GM18858 (cell line): ENCODE measurements around the gene SLC6A3.

Experiments
- ATAC-seq: cut with Tn5 transposase; IDR thresholded peaks from one replicate; pipeline ENCODE4 v1.9.1; 2021; ENCODE audit not compliant: unreplicated experiment

The SLC6A3 gene

DNA sequence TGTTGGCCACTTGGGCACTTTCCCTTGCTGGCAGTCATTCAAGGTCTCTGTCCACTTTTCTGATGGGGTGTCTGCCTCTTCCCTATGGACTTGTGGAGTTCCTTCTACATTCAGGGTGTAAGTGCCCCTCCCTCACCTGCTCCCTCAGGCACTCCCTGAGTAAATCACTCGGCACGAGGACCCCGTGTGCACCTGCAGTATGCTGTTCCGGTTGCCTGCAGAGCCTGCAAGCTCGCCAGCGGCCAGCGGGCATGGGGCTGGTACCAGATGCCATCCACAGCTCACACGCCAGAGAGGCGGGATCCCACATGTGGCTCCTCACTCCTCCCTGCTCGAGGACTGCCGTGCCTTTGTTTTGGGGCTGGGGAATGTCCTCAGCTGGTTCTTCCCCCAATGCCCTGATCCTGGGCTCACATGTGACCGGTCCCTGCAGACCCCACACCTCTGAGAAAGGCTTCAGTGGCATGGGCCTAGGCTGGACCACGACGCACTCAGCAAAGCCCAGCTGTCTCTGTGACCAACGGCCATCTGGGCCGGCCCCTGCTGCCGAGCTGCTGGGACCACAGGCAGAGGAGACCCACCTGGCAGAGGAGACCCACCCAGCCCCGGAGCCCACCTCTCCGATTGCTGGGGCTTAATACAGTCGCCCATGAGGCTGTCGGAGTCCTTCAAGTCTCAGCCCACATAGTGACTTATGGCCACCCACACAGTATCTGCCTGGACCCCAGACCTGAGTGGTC lies 54.2 kb downstream of the SLC6A3 start:
- no peak for ATAC-seq

DNA sequence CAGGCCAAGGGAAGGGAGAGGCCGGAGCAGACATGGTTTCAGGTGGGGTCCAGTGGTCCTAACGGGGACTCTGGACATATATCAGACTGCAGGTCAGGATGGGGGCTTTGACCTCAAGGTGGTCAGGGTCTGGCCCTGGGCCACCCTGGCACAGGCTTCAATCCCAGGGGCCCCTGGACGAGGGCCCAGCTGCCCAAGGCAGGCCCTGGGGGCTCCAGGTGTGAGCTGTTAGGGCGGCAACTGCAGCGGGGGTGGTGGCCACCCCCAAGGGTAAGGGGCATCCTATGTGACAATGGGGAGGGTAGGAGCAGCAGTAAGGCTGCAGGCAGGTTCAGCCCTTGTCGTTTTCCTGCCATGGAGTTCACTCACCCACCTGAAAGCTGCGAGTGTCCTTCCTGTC lies 54.9 kb downstream of the SLC6A3 start:
- ATAC-seq, result no peak

DNA sequence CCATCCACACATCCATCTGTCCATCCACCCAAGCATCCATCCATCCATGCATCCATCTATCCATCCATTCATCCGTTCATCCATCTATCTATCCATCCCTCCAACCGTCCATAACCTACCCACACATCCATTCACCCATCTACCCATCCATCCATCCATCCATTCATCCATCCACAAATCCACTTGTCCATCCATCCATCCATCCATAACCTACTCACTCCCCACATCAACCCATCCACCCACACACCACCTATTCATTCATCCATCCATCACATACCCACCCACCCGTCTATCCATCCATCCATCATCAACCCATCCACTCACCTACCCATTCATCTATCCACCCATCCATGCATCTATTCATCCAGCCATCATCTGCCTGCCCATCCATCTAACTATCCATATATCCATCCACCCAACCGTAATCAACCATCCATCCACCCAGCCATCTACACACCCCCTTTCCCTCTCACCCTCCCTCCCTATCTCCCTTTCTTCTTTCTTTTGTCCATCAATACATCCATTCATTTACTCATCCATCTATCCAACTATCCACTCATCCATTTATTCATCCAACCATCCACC lies 56.8 kb downstream of the SLC6A3 start:
- no peak for ATAC-seq

DNA sequence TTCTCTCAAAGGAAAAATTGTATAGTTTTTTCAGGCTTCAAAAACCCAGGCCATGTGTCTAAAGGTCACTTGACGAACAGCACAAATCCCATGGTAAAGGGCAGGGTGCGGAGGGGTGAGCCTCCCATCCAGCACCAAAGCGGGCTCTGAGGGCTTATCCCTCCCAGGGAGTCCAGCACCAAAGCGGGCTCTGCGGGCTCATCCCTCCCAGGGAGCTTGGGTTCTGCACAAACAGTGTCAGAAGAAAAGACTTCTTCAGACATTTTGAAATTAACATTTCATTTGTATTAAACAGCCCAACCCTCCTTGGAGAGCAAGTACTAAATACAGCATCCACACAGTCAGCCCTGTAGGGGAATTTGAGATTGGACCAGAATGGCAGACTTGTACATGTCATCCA lies 57.4 kb downstream of the SLC6A3 start:
- ATAC-seq, result no peak

DNA sequence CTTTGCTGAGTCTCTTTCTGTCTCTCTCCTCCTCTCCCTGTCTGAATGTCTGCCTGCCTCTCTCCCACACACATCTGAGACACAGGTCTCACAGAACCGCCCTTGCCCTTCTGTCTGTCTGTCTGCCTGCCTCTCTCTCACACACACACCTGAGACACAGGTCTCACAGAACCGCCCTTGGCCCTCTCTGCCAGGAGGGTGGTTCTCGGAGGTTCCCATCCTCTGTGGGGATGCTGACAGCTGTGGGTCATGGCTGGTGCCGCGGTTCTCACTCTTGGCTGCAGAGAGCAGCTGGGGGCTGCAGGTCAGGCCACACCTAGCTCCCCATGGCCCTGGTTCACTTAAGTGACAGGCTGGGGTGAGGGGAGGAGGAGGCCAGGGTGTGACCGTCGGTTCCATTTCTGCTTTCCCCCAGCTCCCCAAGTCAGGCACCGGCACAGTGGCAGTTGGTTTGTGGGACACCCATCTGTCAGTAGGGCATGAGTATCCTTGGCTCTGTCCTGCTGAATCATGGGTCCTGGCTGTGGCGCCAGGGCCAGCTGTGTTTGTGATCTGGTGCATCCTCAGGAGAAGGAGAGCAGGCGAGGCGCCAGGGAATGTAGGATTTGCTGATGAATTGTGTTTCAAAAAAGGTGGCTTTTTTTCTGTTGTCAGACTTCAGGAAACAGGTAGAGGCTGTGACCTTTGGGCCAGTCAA lies 58.0 kb downstream of the SLC6A3 start:
- no peak for ATAC-seq

DNA sequence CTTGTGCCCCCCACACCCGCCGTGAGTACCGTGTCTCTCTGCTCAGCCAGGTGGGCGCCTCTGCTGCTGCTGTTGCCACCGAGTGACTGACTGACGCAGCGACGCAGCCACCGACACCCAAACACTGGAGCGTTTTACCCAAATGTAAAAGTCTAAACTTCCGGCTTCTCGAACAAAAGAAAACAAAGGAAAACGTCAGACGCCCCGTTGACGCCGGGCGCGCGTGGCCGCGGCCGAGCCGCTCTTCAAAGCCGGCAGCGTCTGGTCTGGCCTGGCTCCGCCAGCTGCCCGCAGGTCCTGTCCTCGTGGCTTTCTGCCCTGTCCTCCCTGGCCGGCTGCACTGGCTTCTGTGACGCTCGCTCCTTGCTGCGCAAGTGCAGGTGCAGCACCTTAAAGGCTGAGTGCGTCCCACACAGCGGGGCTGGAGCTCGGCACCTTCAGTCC lies 58.9 kb downstream of the SLC6A3 start:
- ATAC-seq, result peak; percentile 37

DNA sequence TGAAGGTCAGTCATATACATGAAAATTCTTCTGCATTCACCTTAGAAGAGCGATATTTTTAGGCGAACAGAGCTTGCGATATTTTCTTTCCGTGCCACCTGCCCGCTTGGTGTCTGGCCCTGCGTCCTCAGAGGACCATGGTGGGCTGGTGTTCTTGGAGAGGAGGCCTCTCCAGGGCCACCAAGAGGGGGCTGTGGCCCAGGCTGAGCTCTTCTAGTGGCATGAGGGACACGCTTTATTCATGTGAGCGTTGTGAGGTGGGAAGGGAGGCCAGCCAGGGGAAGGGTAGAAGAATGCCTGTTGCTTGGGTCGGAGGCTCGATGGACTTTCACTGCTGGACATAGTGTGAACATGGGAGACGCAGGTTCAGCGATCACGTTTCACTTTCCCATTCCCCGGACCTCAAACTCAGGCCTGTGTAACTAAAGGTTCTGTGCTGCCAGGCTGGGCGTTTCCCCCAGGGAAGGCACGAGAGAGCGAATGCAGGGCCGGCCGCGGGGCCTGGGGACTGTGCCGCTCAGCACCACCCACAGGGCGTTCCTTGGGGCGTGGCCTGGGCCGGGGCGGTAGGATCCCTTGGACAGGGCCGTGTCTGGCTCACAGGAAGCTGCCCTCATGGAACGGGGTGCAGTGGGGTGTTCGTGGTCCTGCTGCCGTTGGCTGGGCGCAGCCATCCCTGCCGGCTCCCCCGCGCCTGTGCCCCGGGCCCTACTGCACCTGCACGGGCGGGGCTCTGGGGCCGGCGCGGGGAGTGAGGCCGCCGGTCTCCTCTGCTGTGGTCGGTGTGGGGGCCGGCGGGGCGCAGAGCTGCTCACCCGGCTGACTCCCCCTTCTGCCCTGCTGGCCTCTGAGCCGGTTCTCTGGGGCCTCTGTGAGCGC lies 59.6 kb downstream of the SLC6A3 start:
- ATAC-seq, result peak; percentile 76

DNA sequence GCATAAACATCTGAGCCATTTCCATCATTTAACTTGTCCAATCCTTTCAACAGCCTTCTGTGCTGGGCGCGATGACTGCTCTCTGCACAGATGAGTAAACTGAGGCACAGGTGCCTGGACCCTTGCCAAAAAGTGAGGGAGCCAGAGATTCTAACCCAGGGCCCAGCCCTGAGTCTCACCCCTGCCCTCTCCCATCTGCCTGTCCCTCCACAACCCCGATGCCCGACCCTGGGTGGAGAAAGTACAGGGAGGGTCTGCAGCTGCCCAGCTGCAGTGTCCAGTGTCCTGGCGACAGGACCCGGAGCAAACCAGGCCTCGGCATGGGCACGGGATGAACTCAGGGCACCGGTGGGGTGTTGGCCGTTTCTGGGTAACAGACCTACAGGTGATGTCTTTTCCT lies 60.7 kb downstream of the SLC6A3 start:
- no peak for ATAC-seq

DNA sequence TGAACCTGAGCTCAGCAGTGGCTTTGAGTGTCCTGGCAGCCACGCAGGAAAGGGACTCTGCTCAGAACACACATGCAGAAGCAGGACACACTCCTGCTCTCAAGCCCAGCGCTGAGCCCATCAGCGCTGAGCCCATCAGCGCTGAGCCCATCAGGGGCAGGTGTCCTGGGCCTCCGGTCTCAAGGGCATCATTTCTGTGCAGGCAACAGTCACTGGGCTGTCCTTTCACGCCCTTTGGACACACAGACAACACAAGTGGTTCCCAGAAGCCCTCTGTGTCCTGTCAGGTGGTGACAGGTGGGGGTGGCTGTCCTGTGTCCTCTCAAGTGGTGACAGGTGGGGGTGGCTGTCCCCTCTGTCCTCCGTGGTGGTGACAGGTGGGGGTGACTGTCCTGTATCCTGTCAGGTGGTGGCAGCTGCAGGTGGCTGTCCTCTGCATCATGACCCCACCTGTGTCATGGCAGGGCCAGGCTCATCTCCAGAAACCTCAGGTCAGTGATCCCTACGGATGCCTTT lies 61.3 kb downstream of the SLC6A3 start:
- ATAC-seq, result no peak

DNA sequence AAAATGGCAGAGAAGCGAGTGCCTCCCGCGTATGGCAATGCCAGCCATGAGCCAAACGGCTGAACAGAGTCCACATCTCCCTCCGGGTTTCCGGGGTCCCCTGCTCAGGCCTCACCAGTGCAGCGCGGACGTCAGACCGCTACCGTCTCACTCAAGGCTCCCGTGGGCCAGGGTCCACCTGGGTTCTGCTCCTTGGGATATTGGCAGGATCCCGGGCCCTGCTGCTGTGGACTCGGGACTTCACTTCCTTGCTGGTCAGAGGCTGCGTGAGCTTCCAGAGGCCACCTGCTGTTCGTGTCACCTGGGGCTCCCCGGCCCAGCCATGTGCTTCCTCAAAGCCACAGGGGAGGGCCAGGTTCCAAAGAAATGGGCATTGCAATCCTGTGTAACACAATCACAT lies 61.9 kb downstream of the SLC6A3 start:
- ATAC-seq, result no peak

DNA sequence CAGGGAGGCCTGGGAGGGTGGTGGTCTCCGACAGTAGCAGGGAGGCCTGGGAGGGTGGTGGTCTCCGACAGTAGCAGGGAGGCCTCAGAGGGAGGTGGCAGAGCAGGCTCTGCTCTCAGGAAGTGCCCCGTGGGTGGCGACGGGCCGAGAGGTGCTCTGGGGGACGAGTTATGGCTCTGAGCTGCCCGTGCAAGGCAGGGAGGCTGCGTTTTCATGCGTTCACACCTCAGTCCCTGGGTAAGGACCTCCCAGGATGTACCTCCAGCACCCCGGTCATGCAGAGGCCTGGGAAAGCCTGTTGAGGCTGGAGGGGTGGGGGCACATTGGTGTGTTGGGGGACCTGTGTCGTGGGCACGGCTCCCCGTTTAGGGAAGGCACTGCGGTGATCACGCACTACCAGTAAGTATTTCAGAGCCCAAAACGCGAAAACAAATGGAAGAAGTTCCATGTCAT lies 63.0 kb downstream of the SLC6A3 start:
- no peak for ATAC-seq

DNA sequence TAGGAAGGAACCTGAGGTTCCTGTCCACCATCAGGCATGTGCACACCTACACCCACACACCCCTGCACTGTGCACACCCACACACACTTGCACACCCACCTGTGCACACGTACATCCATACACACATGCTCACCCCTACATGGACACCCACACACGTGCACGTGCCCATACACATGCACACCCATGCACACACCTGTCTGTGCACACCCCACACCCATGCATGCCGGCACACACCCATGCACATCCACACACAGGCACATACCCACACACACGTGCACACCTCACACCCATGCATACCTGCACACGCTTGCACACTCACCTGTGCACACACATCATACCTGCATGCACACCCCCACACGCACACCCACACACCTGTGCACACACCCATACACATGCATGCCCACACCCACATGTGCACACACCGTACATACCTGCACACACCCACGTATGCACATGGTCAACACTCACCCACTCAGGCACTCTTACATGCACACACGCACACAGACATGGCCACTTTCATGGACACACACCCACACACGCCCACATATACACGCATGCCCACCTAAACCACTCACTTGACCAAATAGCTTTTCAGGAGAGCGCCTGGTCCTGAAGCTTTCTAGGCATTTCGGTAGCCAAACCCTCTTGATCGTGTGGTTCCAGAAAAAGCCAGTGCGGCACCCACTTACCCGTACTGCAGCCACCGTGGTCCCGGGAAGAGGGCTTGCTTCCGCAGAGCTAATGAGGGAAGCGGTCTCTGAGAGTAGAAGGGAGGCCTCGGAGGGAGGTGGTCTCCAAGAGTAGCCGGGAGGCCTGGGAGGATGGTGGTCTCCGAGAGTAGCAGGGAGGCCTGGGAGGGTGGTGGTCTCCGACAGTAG lies 63.6 kb downstream of the SLC6A3 start:
- no peak for ATAC-seq

DNA sequence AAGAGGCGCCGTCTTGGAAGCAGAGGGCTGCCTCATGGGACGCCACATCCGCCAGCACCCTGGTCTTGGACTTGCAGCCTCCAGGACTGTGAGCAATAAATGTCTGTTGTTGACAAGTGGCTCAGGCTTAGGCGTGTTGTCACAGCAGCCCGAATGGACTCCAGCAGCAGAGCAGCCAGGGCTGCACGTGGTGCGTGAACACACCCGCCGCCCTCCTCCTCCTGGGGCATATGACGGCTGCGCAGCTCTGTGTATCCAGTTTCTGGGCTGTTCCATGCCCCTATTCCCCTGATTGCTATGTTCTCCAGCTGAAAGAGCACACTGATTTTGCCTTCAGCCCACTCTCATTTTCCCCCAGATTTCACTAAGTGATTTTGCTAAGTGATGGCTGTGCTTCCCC lies 64.3 kb downstream of the SLC6A3 start:
- no peak for ATAC-seq

DNA sequence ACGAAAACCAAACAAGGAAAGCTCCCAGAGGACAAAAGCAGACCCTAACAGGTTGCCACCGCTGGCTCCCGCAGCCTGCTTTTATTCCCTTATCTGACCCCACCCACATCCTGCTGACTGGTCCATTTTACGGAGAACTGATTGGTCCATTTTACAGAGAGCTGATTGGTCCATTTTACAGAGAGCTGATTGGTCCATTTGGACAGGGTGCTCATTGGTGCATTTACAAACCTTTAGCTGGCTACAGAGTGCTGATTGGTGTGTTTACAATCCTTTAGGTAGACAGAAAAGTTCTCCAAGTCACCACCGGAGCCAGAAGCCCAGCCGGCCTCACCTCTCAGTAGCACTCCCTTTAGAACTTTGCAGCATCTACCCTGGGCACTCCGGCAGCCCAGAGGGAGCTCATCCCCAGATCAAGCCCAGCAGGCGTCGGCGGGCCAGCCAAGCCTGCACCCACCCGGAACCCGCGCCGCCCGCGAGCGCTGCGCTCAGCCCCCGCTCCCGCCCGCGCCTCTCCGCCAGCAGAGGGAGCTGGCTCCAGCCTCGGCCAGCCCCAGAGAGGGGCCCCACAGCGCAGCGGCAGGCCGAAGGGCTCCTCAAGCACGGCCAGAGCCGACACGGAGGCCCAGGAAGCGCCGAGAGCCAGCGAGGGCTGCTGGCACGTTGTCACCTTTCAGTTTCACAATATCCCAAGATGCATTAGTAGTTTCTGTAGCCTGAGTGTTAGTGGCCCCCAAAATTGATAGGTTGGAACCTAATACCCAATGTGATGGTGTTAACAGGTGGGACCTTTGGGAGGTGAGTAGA lies 65.0 kb downstream of the SLC6A3 start:
- ATAC-seq, result peak; percentile 76

DNA sequence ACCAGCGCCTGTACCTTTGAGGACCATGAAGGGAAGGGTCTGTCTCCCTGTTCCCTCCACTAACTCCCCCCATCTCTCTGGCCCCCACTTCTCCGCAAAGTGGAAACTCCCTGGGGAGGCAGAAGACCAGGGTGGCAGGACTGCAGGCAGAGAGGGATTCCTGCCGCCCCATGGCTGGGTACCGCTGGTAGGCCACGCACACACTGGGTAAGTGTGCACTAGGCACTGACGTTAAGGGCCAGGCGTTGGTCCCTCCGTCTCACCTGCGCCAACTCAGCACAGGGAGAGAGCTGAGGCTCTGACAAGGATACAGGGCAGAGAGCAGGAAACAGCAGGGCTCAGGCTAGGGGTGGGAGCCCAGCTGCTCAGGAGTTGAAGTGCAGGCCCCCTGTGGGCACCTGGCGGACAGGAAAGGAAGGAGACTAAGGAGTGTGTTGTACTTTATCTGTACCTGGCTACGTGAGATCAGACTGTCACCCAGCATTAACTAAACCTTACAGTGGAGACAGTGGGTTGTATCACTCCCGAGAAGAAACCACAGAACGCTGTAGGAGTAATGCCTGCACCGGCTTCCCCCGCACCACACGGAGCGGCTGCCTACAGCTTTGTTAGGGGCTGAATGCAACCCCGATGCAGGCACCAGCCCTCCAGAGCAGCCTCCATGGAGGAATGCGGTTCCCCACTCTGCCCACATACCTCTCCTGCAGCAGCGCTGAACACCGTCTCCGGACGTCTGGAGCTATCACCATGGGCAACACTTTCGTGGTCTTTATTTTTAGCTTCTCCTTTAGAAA lies 66.2 kb downstream of the SLC6A3 start:
- ATAC-seq, result no peak

DNA sequence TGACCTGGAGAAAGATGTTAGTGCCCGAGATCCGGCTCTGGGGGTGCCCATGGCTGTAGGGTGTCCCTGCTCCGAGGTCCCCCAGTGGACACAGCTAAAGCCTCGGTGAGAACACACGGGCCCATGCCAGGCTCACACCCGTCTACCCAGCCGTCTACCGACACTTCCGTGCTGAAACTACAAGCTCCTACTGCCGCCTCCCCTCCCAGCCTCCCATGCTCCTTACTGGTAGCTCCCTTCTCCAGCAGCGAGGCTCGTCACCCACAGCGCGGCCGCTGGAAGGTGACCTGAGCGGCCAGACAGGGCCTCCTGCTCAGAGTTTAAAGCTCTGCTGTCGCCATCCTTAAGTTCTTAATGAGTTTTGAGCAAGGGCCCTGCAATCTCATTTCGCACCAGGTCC lies 67.1 kb downstream of the SLC6A3 start:
- no peak for ATAC-seq

DNA sequence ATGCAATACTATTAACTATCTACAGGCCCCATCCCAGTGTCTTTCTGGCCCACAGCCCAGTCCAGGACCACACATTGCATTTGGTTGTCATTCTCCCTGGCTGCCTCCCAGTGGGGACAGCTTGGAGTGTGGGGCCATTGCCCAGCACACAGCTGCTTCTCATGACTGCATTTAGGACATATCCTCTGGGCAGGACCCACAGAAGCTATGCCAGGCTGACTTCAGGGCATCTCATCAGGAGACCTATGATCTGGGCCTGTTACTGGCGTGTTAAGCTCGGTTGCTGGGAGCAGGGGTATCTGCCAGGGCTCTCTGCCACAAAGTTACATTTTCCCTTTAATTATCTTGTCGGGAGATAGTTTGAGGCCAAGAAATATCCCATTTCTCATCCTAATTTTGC lies 68.3 kb downstream of the SLC6A3 start:
- ATAC-seq, result no peak
